Measurements from ENCODE around the gene KIF3C.
"Not testable (repeated sequence)": the region's sequence is repeated elsewhere in the genome, so short reads cannot be mapped to it uniquely, and the experiment has no call there.

KIF3C gene

DNA sequence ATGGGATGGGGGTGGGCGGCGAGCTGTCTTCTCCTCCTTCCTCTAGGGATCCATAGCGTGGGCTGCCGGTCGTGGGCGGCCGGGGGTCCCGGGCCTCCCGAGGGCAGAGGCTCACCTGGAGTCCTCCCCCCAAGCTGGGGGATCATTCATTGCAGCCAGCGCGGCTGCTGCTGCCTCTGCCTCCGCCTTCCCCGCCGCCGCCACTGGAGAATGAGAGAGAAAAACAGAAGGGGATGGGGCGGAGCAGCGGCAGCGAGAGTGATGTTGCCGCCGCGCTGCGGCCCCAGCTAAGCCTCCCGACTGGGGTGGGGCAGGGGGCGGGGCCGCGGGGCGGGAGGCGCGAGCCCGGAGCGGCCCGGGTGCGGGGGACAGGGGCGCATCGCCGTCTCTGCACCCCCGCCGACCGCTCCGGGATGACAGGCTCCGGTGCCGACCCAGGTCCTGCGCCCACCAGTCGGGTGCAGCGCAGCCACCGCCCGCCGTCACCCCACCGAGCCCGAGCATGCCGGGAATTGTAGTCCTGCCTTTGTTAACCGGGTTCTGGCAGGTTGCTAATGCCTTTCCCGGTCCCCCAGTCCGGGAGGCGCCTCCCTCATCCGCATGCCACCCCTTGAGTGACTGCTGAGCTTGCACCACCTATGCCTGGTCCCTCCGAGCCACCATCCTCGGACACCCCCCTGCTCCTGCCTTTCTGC lies at the start of gene KIF3C:
TSS of gene KIF3C (minus strand) at position 225 of the 695 bp plus-strand sequence. CDS start 580 bp downstream, outside the sequence.
- DNase-seq = peak; percentile 87

- not testable (repeated sequence) for DNase-seq
Observed at GRCh38 chr2:26028083-26028482, 45.8 kb upstream of the KIF3C start.

DNA sequence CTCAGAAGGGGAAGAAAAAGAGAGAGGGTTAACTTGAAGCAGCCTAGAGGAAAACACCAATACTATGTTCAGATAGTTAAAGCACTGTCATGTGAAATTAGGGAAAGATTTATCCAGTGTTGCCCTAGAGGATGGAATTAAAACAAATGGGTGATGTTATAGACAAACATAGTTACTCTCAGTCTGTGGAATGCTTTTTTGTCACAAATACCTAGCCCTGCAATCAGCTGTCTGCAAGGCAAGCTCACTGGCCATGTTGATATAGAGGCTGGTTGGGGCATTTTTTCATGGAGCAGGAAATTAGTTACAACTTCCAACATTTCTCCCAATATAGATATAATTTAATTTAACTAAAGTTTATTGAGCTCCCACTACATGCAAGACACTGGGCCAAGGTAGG lies 43.2 kb upstream of the KIF3C start:
- no peak for DNase-seq

DNA sequence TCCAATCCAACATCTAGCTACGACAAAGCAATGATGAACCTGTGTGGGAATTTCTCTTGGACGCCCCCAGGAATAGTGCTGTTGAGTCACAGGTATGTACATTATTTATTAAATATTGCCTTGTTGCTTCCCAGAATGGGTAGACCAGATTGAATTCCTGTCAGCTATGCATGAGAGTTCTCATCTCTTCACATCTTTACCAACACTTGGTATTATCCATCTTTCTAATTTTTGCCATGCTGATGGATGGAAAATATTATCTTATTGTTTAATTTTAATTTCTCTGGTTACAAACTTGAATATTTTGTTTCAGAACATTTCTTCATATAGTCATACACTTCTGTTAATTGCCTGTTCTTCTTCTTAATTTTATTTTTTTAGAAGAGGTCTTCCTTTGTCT lies 42.0 kb upstream of the KIF3C start:
- no peak for DNase-seq

- no peak for DNase-seq
Observed at GRCh38 chr2:26020231-26020640, 37.9 kb upstream of the KIF3C start.

DNA sequence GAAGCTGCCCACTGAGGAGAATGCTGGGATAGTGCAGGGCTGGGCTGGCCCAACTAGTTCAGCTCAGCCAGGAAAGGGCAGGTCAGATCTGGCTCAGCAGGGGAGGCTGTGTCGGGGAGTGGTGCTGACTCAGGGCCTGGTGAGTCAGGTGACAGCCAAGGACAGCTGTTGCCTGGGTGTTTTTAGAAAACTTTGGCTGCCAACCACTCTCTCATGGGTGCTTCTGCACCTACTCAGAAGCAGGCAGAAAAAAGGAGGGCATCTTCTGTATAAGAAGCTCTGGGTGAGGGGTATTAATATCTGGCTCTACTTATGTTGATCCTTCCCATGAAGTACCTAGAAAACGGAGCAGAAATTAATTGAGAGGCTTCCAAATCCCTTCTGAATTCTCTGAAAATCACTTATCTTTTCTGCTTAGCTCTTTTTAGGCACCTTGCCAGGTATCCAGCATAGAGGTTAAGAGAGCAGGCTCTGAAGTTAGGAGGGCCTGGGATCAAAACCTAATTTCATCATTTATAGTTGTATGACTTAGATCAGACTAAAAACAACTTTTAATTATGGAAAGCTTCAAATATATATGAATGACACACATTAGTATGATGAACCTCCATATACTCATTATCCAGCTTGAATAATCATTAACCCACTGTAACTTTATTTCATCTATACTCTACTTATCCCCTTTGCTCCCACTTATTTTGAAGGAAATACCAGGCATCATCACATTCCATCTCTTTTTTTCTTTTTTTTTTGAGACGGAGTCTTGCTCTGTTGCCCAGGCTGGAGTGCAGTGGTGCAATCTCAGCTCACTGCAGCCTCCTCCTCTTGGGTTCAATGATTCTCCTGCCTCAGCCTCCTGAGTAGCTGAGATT lies 36.1 kb upstream of the KIF3C start:
- DNase-seq = peak; percentile 69

DNA sequence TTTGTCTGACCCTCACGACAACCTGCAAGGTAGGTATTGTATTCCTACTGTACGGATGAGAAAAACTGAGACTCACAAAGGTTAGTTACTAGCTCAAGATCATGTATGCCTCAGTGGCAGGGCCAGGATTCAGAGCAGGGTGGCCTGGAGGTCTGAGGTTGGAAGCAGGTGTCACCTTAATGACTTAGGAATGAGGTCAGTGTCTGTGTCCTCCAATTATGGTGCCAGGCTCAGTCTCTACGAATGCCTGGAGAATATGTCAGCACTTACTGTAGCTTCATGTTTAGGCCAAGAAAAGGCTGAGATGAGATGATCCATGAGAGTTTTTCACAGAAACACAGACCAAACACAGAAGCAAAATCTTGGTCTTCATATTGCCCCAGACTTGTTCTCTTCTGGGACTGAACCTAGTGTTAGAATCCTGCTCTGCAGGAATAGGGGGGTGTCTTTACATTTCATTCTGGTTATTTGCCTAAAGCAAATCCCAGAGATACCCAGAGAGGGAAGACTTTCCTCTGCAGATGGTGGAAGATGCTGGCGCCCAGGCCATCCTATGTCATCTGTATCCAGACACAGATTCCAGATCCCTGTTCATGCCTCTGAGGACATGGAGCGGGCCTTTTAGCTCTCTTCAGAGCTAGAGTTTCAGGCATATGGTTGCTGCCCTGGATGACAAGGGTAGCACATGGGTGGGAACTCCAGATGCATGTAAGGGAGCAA lies 35.3 kb upstream of the KIF3C start:
- DNase-seq = peak; percentile 55

DNA sequence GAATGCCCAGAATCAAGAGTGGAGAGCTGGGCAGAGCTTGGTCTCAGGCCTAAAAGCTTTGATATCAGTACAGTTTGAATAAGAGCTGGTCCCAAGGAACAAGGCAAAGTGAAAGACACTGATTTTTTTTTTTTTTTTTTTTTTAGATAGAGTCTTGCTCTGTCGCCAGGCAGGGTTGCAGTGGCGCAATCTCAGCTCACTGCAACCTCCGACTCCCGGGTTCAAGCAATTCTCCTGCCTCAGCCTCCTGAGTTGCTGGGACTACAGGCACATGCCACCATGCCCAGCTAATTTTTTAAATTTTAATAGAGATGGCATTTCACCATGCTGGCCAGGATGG lies 34.4 kb upstream of the KIF3C start:
- not testable (repeated sequence) for DNase-seq

- DNase-seq = no peak
Observed at GRCh38 chr2:26016012-26016705, 33.9 kb upstream of the KIF3C start.

GRCh38 chr2:26013668-26014067 lies 31.4 kb upstream of the KIF3C start:
- no peak for DNase-seq

DNA sequence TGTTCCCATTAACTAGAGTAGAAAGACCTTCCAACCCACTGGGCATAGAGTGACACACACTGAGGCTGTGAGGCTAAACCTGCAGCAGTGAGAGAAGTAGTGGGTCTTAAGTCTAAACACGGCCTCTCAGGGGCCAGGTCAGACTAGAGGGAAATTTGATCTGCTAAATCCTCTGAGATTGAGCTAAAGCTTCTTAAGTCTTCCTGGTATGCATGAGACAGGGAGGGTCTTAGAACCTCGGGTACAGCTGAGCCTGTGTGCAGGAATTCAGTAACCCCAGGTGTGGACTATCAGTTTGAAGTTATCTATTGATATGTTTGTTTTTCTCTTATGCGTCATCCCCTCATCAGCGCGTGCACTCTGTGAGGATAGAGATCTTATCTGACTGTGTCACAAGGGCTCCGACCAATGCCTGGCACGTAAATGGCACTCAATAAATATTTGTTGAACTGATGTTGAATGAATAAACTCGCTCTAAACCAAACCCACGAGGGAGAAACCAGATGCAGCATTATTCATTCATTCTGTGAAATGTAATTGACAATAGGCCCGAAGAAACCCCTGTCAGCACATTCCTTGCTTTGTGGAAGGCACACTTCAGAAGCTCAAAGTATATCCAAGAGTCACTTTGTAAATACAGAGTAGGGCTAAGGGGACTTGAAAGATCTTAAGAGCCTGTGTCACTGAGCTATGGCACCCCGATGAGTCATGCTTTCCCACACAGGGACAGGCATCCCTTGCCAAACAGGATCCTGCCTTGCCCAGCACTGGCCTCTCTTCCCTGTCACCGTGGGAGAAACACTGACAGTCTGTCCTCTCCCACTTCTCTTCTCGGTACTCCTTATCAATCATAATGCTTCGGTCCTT lies 29.9 kb upstream of the KIF3C start:
- DNase-seq = no peak

GRCh38 chr2:26011609-26011989 lies 29.3 kb upstream of the KIF3C start:
- no peak for DNase-seq

DNA sequence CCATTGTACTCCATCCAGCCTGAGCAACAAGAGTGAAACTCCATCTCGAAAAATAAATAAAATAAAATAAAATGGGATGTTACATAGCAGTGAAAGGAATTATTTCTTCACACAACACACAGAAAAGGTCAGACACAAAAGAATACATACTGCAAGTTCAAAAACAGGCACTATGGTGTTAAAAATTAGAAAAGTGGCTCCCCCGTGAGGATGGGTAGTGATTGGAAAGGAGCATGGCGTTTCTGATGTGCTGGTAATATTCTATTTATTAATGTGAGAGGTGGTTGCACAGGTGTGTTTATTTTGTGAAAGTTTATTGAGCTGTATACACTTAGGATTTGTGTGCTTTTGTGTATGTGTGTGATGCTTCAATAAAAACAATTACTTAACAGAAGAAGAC lies 28.6 kb upstream of the KIF3C start:
- DNase-seq = no peak

GRCh38 chr2:26009567-26009963 lies 27.3 kb upstream of the KIF3C start:
- no peak for DNase-seq

GRCh38 chr2:26008851-26009566 lies 26.7 kb upstream of the KIF3C start:
- no peak for DNase-seq

GRCh38 chr2:26008095-26008494 lies 25.8 kb upstream of the KIF3C start:
- no peak for DNase-seq

- DNase-seq = no peak
Observed at GRCh38 chr2:26002632-26003310, 20.5 kb upstream of the KIF3C start.

- DNase-seq = no peak
Observed at GRCh38 chr2:26001743-26002351, 19.6 kb upstream of the KIF3C start.

DNA sequence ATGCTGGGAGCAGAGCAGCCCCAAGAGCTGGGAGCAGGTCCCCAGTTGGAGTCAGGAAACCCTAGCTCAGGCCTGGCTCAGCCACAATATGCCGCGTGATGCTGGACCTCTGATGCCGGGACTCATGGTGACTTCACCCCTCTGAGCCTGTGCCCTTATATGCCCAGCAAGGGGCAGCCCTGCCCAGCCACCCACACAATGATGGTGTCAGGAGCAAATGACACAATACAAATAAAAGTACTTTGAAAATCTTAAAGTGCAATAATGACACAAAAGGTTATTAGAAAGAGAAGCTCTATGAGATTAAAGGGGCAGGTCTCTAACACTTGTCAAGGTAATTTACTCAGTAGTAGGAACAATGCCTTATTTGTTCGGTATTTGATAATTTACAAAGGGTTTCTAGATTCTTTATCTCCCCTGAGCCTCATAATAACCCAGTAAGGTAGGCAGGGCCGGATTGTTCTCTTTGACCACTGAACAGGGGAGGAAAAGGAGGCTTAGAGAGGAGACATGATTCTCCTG lies 18.3 kb upstream of the KIF3C start:
- no peak for DNase-seq

DNA sequence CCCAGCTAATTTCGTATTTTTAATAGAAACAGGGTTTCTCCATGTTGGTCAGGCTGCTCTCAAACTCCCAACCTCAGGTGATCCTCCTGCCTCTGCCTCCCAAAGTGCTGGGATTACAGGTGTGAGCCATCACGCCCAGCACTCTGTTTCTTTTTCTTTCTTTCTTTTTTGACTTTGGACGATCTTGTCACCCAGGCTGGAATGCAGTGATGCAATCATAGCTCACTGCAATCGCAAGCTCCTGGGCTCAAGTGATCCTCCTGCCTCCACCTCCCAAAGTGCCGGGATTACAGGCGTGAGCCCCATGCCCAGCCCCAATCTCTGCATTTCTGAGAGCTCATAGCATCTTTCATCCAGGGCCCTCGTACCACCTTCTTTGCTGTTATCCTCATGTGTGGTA lies 17.1 kb upstream of the KIF3C start:
- not testable (repeated sequence) for DNase-seq
